Measurements from ENCODE around the gene CDC14A. TPM values are rescaled to one million over a fixed set of nuclear protein-coding genes. Genes with fewer than 3 reads are reported as not detected.
"Not testable (repeated sequence)": the region's sequence is repeated elsewhere in the genome, so short reads cannot be mapped to it uniquely, and the experiment has no call there.

The CDC14A gene
- total RNA-seq, 2 experiments from 2014 or later, result 24.9 to 26.7 TPM

DNA sequence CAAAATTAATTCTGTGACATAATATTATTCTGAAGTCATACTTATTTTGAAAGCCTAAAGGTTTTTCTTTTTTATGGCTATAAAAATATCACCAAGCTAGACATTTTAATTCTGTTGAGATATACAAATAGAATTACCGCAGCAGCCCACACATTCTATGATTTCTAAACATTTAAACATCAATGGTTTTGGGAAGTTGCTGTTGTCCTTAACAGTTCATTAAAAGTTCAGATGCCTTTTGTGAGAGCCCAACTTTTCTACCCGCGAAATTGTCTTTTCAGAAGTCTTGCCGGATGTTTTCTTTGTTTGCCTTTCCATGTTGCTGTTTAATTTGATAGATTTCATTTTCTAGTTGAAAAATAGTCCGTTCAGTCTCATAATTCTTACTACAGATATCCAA lies 40.5 kb downstream of the CDC14A start:
- Mint-ChIP-seq H3K36me3 (ENCODE audit: low read depth) (peaks cover 56% of the 10 kb centered on the region), H3K27me3 (ENCODE audit: low read depth) (no peaks in the 10 kb centered on the region), H3K9me3 (ENCODE audit: insufficient read depth) (no peaks in the 10 kb centered on the region), H3K4me3 (no peak overlapping the region), H3K4me1 (ENCODE audit: low read depth) (peaks cover 78% of the 10 kb centered on the region), H3K27ac (peak overlapping the region; percentile 74)
- ChIA-PET CTCF (interaction anchor here (2.1 kb wide), 2 partner anchors 39 to 67 kb away, joined by 5 to 14 read pairs; no protein-coding TSS in a partner anchor), POLR2A (no interaction called here)
- ATAC-seq (no peak), DNase-seq (no peak)

GRCh38 chr1:100394285-100394684 lies 42.0 kb downstream of the CDC14A start:
- no peaks in the 10 kb centered on the region for H3K27me3 Mint-ChIP-seq (ENCODE audit: low read depth)
- ChIA-PET CTCF (interaction anchor here (0.6 to 2.2 kb wide), 7 partner anchors 8 to 64 kb away, joined by 3 to 8 read pairs (median 3); no protein-coding TSS in a partner anchor), POLR2A (interaction anchor here (0.7 to 5.1 kb wide), 5 partner anchors 8 to 45 kb away, joined by 3 to 39 read pairs (median 3); partner anchors contain the start of gene CDC14A)
- H3K36me3 Mint-ChIP-seq (ENCODE audit: low read depth), result peaks cover 65% of the 10 kb centered on the region
- peak; percentile 24 for ATAC-seq
- H3K9me3 Mint-ChIP-seq (ENCODE audit: insufficient read depth), result no peaks in the 10 kb centered on the region
- H3K4me3 Mint-ChIP-seq, result peak overlapping the region; percentile 15
- H3K27ac Mint-ChIP-seq, result peak overlapping the region; percentile 53
- no peak for DNase-seq
- peaks cover 83% of the 10 kb centered on the region for H3K4me1 Mint-ChIP-seq (ENCODE audit: low read depth)

DNA sequence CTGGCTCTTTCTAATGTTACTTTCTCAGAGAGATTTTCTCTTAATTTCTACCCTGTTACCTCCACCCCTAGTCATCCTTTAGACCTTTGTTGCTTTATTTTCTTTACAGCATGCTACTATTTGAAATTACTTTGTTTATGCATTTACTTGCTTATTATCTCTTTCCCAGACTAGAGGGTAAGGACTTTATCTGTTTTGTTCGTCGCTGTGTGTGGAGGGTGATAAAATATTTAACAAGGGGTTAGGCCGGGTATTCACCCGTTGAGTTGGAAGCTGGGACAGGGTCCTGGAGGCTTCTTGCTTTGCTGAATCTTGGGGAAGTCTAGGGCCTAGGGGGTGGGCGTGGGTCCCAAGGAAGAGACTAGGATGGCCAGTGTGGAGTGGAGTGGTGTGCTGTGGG lies 43.6 kb downstream of the CDC14A start:
- no peak for DNase-seq
- peaks cover 82% of the 10 kb centered on the region for H3K4me1 Mint-ChIP-seq (ENCODE audit: low read depth)
- peaks cover 60% of the 10 kb centered on the region for H3K36me3 Mint-ChIP-seq (ENCODE audit: low read depth)
- H3K27me3 Mint-ChIP-seq (ENCODE audit: low read depth), result no peaks in the 10 kb centered on the region
- ATAC-seq, result no peak
- no peaks in the 10 kb centered on the region for H3K9me3 Mint-ChIP-seq (ENCODE audit: insufficient read depth)
- ChIA-PET CTCF (interaction anchor here (0.9 to 3.0 kb wide), 14 partner anchors 7 to 63 kb away, joined by 3 to 20 read pairs (median 5); partner anchors contain the start of gene CDC14A), POLR2A (interaction anchor here (1.1 to 5.1 kb wide), 5 partner anchors 19 to 130 kb away, joined by 3 to 39 read pairs (median 3); partner anchors contain the start of genes CDC14A and RTCA)
- H3K27ac Mint-ChIP-seq, result peak overlapping the region; percentile 69
- H3K4me3 Mint-ChIP-seq, result no peak overlapping the region

GRCh38 chr1:100396651-100397050 lies 44.3 kb downstream of the CDC14A start:
- H3K9me3 Mint-ChIP-seq (ENCODE audit: insufficient read depth), result no peaks in the 10 kb centered on the region
- ChIA-PET POLR2A (interaction anchor here (0.7 to 5.1 kb wide), 9 partner anchors 10 to 131 kb away, joined by 3 to 39 read pairs (median 3); partner anchors contain the start of genes CDC14A and RTCA), CTCF (interaction anchor here (0.7 to 3.0 kb wide), 20 partner anchors 8 to 147 kb away, joined by 3 to 20 read pairs (median 4); partner anchors contain the start of genes CDC14A and DBT)
- H3K27ac Mint-ChIP-seq, result peak overlapping the region; percentile 69
- H3K27me3 Mint-ChIP-seq (ENCODE audit: low read depth), result no peaks in the 10 kb centered on the region
- H3K36me3 Mint-ChIP-seq (ENCODE audit: low read depth), result peaks cover 58% of the 10 kb centered on the region
- H3K4me1 Mint-ChIP-seq (ENCODE audit: low read depth), result peaks cover 85% of the 10 kb centered on the region
- DNase-seq (peak; percentile 49), ATAC-seq (peak; percentile 27)
- H3K4me3 Mint-ChIP-seq, result peak overlapping the region; percentile 17

- Mint-ChIP-seq H3K27me3 (ENCODE audit: low read depth) (no peaks in the 10 kb centered on the region), H3K36me3 (ENCODE audit: low read depth) (peaks cover 58% of the 10 kb centered on the region), H3K27ac (peak overlapping the region; percentile 69), H3K4me3 (no peak overlapping the region), H3K9me3 (ENCODE audit: insufficient read depth) (no peaks in the 10 kb centered on the region), H3K4me1 (ENCODE audit: low read depth) (peaks cover 85% of the 10 kb centered on the region)
- DNase-seq, result no peak
- CTCF ChIA-PET, result interaction anchor here (0.8 to 3.0 kb wide), 9 partner anchors 11 to 61 kb away, joined by 3 to 20 read pairs (median 8); partner anchors contain the start of gene CDC14A
- POLR2A ChIA-PET, result interaction anchor here (1.2 to 5.1 kb wide), 3 partner anchors 17 to 45 kb away, joined by 3 to 39 read pairs (median 7); partner anchors contain the start of gene CDC14A
- ATAC-seq, result no peak
These were observed 45.4 kb downstream of the CDC14A start for GRCh38 chr1:100397681-100398080.

DNA sequence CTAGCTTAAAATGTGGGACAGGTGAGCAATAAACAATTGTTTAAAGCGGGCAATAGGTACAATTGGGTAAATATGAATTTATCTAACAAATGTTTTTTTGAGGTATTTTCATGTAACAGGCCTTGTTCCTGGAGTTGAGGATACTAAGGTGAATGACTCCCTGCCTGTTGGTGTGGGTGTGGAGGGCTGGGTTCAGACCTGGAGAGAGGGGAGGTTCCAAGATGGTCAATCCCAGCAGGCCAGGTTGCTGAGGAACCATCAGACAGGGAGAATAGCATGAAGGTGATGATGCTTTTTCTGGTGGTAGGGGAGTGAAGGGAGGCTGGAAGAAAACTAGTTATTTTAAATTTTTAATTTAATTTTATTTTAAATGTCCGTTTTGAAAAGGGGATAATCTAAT lies 46.3 kb downstream of the CDC14A start:
- no peaks in the 10 kb centered on the region for H3K9me3 Mint-ChIP-seq (ENCODE audit: insufficient read depth)

GRCh38 chr1:100400404-100400803 lies 48.1 kb downstream of the CDC14A start:
- Mint-ChIP-seq H3K36me3 (ENCODE audit: low read depth) (peaks cover 52% of the 10 kb centered on the region), H3K4me3 (peak overlapping the region; percentile 58), H3K4me1 (ENCODE audit: low read depth) (peaks cover 85% of the 10 kb centered on the region), H3K27me3 (ENCODE audit: low read depth) (no peaks in the 10 kb centered on the region), H3K27ac (peak overlapping the region; percentile 91), H3K9me3 (ENCODE audit: insufficient read depth) (no peaks in the 10 kb centered on the region)
- DNase-seq (peak; percentile 85), ATAC-seq (peak; percentile 90)
- CTCF ChIA-PET, result interaction anchor here (0.6 to 2.1 kb wide), 10 partner anchors 8 to 55 kb away, joined by 3 to 8 read pairs (median 4); no protein-coding TSS in a partner anchor
- POLR2A ChIA-PET, result interaction anchor here (0.7 to 2.0 kb wide), 8 partner anchors 9 to 59 kb away, joined by 3 to 13 read pairs (median 6); partner anchors contain the start of gene CDC14A

More for the DNA sequence above, 46.3 kb downstream of the CDC14A start:
- H3K27ac Mint-ChIP-seq, result peak overlapping the region; percentile 71
- DNase-seq (no peak), ATAC-seq (no peak)
- ChIA-PET POLR2A (interaction anchor here (5.1 kb wide), 1 partner anchor 46 kb away, joined by 39 read pairs; the partner anchor contains the start of gene CDC14A), CTCF (interaction anchor here (2.8 to 3.0 kb wide), 2 partner anchors 16 to 46 kb away, joined by 15 to 20 read pairs; partner anchors contain the start of gene CDC14A)
- H3K4me1 Mint-ChIP-seq (ENCODE audit: low read depth), result peaks cover 85% of the 10 kb centered on the region
- H3K36me3 Mint-ChIP-seq (ENCODE audit: low read depth), result peaks cover 57% of the 10 kb centered on the region
- no peak overlapping the region for H3K4me3 Mint-ChIP-seq
- H3K27me3 Mint-ChIP-seq (ENCODE audit: low read depth), result no peaks in the 10 kb centered on the region

GRCh38 chr1:100404821-100405220 lies 52.5 kb downstream of the CDC14A start:
- H3K9me3 Mint-ChIP-seq (ENCODE audit: insufficient read depth), result peaks cover 8% of the 10 kb centered on the region
- ChIA-PET CTCF (interaction anchor here (0.8 to 2.0 kb wide), 5 partner anchors 8 to 53 kb away, joined by 3 to 10 read pairs (median 5); partner anchors contain the start of gene CDC14A), POLR2A (interaction anchor here (0.7 kb wide), 2 partner anchors 32 to 135 kb away, joined by 4 read pairs; no protein-coding TSS in a partner anchor)
- peaks cover 59% of the 10 kb centered on the region for H3K36me3 Mint-ChIP-seq (ENCODE audit: low read depth)
- DNase-seq (no peak), ATAC-seq (no peak)
- H3K4me1 Mint-ChIP-seq (ENCODE audit: low read depth), result peaks cover 52% of the 10 kb centered on the region
- H3K27me3 Mint-ChIP-seq (ENCODE audit: low read depth), result no peaks in the 10 kb centered on the region
- no peak overlapping the region for H3K27ac Mint-ChIP-seq
- H3K4me3 Mint-ChIP-seq, result no peak overlapping the region

DNA sequence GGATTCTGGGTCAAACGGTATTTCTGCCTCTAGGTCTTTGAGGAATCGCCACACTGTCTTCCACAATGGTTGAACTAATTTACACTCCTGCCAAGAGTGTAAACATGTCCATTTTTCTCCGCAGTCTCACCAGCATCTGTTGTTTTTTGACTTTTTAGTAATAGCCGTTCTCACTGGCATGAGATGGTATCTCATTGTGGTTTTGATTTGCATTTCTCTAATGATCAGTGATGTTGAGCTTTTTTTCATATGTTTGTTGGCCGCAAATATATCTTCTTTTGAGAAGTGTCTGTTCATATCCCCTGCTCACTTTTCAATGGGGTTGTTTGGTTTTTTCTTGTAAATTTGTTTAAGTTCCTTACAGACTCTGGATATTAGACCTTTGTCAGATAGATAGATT lies 53.6 kb downstream of the CDC14A start:
- ATAC-seq; H3K4me3 Mint-ChIP-seq; H3K27me3 Mint-ChIP-seq (ENCODE audit: low read depth); DNase-seq; POLR2A ChIA-PET; H3K9me3 Mint-ChIP-seq (ENCODE audit: insufficient read depth): not testable (repeated sequence)
- Mint-ChIP-seq H3K36me3 (ENCODE audit: low read depth) (peaks cover 58% of the 10 kb centered on the region), H3K27ac (peak overlapping the region; percentile 60), H3K4me1 (ENCODE audit: low read depth) (peaks cover 45% of the 10 kb centered on the region)
- CTCF ChIA-PET, result interaction anchor here (1.4 to 2.0 kb wide), 2 partner anchors 8 to 10 kb away, joined by 5 to 10 read pairs; no protein-coding TSS in a partner anchor

DNA sequence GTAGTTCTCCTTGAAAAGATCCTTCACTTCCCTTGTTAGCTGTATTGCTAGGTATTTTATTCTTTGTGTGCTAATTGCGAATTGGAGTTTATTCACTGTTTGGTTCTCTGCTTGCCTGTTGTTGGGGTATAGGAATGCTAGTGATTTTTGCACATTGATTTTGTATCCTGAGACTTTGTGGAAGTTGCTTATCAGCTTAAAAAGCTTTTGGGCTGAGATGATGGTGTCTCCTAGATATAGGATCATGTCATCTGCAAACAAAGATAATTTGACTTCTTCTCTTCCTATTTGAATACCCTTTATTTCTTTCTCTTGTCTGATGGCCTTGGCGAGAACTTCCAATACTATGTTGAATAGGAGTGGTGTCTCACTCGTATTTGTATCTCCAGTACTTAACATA lies 55.1 kb downstream of the CDC14A start:
- H3K9me3 Mint-ChIP-seq (ENCODE audit: insufficient read depth); H3K27ac Mint-ChIP-seq; H3K4me3 Mint-ChIP-seq; ATAC-seq; H3K27me3 Mint-ChIP-seq (ENCODE audit: low read depth); DNase-seq; POLR2A ChIA-PET: not testable (repeated sequence)
- CTCF ChIA-PET, result interaction anchor here (1.1 kb wide), 1 partner anchor 17 kb away, joined by 3 read pairs; no protein-coding TSS in a partner anchor
- peaks cover 67% of the 10 kb centered on the region for H3K36me3 Mint-ChIP-seq (ENCODE audit: low read depth)
- H3K4me1 Mint-ChIP-seq (ENCODE audit: low read depth), result peaks cover 48% of the 10 kb centered on the region

GRCh38 chr1:100411019-100411418 lies 58.7 kb downstream of the CDC14A start:
- ATAC-seq (no peak), DNase-seq (no peak)
- Mint-ChIP-seq H3K27ac (no peak overlapping the region), H3K4me3 (no peak overlapping the region), H3K36me3 (ENCODE audit: low read depth) (peaks cover 63% of the 10 kb centered on the region), H3K27me3 (ENCODE audit: low read depth) (no peaks in the 10 kb centered on the region), H3K4me1 (ENCODE audit: low read depth) (peaks cover 42% of the 10 kb centered on the region), H3K9me3 (ENCODE audit: insufficient read depth) (peaks cover 8% of the 10 kb centered on the region)
- POLR2A ChIA-PET, result no interaction called here
- CTCF ChIA-PET, result interaction anchor here (1.8 to 4.4 kb wide), 2 partner anchors 13 to 29 kb away, joined by 5 to 32 read pairs; no protein-coding TSS in a partner anchor
